Activated CD8-positive, alpha-beta T cell treated with anti-CD3 and anti-CD28 coated beads, Interleukin-2, amount 10 ng/mL, durations not matched to agents 7 days and 5 days (primary cell): ENCODE data around the gene LCN9. TPM values are rescaled to one million over a fixed set of nuclear protein-coding genes. Genes with fewer than 3 reads are reported as not detected.
"Not testable (repeated sequence)": the region's sequence is repeated elsewhere in the genome, so short reads cannot be mapped to it uniquely, and the experiment has no call there.

Experiments
- ATAC-seq: fragments of 150-1000 bp; cut with Tn5 transposase; one replicate; pipeline ENCODE4 v1.10.0; 2021; ENCODE audit warnings: moderate library complexity
- CTCF ChIA-PET: fragments of 350-600 bp; sonication (Branson Sonifier 250); formaldehyde crosslinking; loops from one replicate; lab custom pipeline; 2021; ENCODE audit warnings: antibody characterized with exemption; lab: Charles Lee
- POLR2A ChIA-PET: fragments of 350-600 bp; sonication (Branson Sonifier 250); formaldehyde crosslinking; loops from one replicate; lab custom pipeline; 2021; ENCODE audit warnings: antibody characterized with exemption; lab: Charles Lee
- DNase-seq: peaks from one replicate; pipeline ENCODE4 v3.0.0-alpha.2; 2020
- H3K27ac Mint-ChIP-seq: one replicate; pipeline ENCODE4 v1.8.0; 2021; ENCODE audit warnings: mild to moderate bottlenecking, mixed read lengths
- H3K27me3 Mint-ChIP-seq: one replicate; pipeline ENCODE4 v1.8.0; 2021; ENCODE audit warnings: low read depth, mixed read lengths
- H3K36me3 Mint-ChIP-seq: one replicate; pipeline ENCODE4 v1.8.0; 2021; ENCODE audit warnings: low read depth, mixed read lengths
- H3K4me1 Mint-ChIP-seq: one replicate; pipeline ENCODE4 v1.8.0; 2021; ENCODE audit warnings: low read depth, mixed read lengths
- H3K4me3 Mint-ChIP-seq: one replicate; pipeline ENCODE4 v1.8.0; 2021; ENCODE audit warnings: mild to moderate bottlenecking, mixed read lengths
- H3K9me3 Mint-ChIP-seq: one replicate; pipeline ENCODE4 v1.8.0; 2022; ENCODE audit warnings: mixed read lengths; ENCODE audit not compliant: insufficient read depth
- total RNA-seq, 2 experiments: library from RNA; stranded (reverse); gene quantifications; one replicate each; pipeline ENCODE4 v1.2.3, GENCODE V29; 2021

The LCN9 gene
- total RNA-seq, 2 experiments from 2014 or later, result not detected

DNA sequence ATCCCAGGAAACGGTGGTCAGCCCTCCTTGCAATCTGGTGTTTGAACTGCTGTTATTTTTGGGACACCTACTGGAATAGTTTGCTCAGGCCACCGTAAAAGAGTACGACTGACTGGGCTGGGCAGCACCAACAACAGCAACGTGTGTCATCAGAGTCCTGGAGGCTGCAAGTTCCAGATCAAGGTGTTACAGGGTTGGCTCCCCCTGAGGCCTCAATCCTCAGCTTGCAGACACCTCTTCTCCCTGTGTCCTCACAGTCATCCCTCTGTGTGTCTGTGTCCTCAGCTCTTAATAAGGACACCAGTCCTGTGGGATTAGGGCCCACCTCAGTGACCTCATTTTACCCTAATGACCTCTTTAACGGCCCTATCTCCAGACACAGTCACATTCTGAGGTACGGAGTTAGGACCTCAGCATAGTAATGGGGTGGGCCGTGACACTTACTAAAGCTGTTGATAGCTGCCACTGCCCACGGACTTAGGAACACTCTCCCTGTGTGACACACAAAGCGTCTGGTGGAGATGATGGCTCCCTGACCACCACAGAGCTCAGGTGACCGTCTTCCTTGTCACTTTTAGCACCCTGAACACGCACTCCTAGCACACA is 40.6 kb upstream of the LCN9 start:
- POLR2A ChIA-PET, result interaction anchor here (0.6 to 0.7 kb wide), 2 partner anchors 9 to 335 kb away, joined by 3 to 11 read pairs; no protein-coding TSS in a partner anchor
- CTCF ChIA-PET, result interaction anchor here (2.7 kb wide), 1 partner anchor 19 kb away, joined by 6 read pairs; no protein-coding TSS in a partner anchor
- no peaks in the 10 kb centered on the region for H3K27me3 Mint-ChIP-seq
- no peak overlapping the region for H3K27ac Mint-ChIP-seq
- no peaks in the 10 kb centered on the region for H3K4me1 Mint-ChIP-seq
- H3K4me3 Mint-ChIP-seq, result no peak overlapping the region
- H3K9me3 Mint-ChIP-seq, result peaks cover 1% of the 10 kb centered on the region
- DNase-seq, result no peak
- no peak for ATAC-seq
- H3K36me3 Mint-ChIP-seq, result no peaks in the 10 kb centered on the region

DNA sequence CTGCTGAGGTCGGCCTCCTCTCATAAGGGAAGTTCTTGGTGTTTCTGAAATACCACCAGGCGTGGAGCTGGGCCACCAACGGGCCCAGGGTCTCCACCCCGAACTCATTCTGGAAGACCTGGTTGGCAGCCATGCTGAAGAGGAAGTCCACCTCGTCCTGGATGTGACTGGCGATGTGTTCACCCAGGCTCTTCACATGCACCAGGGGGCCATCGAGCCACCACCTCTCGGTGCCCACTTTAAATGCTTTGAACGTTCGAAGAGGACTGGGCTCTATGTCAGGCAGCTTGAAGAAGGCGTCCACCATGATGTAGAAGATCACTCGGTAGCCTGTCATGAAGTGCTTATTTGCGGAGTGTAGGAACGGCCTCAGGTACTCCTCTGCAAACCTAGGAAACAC is 38.8 kb upstream of the LCN9 start:
- no peak overlapping the region for H3K4me3 Mint-ChIP-seq
- ATAC-seq, result no peak
- CTCF ChIA-PET, result no interaction called here
- no peaks in the 10 kb centered on the region for H3K36me3 Mint-ChIP-seq
- H3K27ac Mint-ChIP-seq, result no peak overlapping the region
- H3K9me3 Mint-ChIP-seq, result peaks cover 8% of the 10 kb centered on the region
- H3K27me3 Mint-ChIP-seq, result peaks cover 3% of the 10 kb centered on the region
- DNase-seq, result no peak
- H3K4me1 Mint-ChIP-seq, result no peaks in the 10 kb centered on the region
- POLR2A ChIA-PET, result no interaction called here

DNA sequence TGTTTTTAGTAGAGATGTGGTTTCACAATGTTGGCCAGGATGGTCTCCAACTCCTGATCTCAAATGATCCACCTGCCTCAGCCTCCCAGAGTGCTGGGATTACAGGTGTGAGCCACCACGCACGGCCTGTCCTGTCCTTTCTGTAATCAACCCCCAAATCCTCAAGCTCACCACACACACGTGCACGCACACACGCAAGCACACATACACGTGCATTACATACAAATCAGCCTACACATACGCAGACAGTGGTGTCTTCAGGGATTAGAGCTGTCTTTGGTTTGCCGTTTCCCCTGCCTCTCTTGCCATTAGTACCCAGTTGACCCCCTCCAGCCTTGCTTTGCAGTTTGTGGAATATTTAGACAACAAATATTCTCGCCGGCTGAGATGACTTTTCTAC is 30.3 kb upstream of the LCN9 start:
- Mint-ChIP-seq H3K36me3 (no peaks in the 10 kb centered on the region), H3K9me3 (peaks cover 4% of the 10 kb centered on the region), H3K4me3 (no peak overlapping the region), H3K27ac (no peak overlapping the region), H3K4me1 (no peaks in the 10 kb centered on the region), H3K27me3 (peaks cover 5% of the 10 kb centered on the region)
- POLR2A ChIA-PET, result no interaction called here
- ATAC-seq, result no peak
- no peak for DNase-seq
- CTCF ChIA-PET, result no interaction called here

DNA sequence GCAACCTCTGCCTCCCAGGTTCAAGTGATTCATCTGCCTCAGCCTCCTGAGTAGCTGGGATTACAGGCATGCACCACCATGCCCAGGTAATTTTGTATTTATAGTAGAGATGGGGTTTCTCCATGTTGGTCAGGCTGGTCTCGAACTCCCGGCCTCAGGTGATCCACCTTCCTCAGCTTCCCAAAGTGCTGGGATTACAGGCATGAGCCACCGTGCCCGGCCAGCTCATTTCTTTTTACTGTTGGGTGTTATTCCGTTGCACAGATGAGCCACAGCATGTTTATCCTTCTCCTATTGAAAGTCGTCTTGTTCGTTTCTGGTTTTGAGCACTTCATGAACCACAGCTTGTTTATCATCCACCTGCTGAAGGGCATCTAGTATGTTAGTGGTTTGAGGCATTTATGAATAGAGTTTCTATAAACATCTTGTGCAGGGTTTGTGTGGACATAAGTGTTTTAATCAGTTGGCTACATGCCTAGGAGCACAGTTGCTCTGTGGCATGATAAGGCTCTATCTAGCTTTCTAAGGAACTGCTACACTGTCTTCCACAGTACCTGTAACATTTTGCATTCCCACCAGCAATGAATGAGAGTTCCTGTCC is 26.1 kb upstream of the LCN9 start:
- DNase-seq, H3K9me3 Mint-ChIP-seq, H3K4me1 Mint-ChIP-seq, H3K36me3 Mint-ChIP-seq, H3K27ac Mint-ChIP-seq, H3K4me3 Mint-ChIP-seq, POLR2A ChIA-PET, H3K27me3 Mint-ChIP-seq, CTCF ChIA-PET, ATAC-seq: not testable (repeated sequence)

DNA sequence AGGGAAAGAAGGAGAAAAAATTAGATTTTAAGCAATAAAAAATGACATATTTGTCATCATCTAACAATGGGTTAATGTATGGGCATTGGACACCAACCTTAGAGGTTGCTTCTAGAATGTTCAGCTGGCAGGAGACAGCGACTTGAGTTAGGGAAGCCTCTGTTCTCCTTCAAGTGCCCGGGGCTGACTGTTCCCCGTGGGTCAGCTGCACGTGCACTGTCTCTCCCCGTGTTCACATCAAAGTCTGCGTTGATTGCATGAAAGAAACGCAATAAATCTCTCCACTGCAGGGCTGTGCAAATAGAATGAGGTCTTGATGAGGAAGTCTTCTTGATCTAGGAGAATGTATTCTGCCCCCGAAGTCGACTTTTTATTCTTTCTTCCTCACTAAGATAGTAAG is 23.9 kb upstream of the LCN9 start, which contains the start of gene GLT6D1:
TSS of gene GLT6D1 (minus strand) at position 345 of the 400 bp plus-strand sequence. CDS start 353 bp downstream, outside the sequence.
- H3K9me3 Mint-ChIP-seq, result peaks cover 6% of the 10 kb centered on the region
- no peaks in the 10 kb centered on the region for H3K36me3 Mint-ChIP-seq
- POLR2A ChIA-PET, result no interaction called here
- no peaks in the 10 kb centered on the region for H3K4me1 Mint-ChIP-seq
- ATAC-seq (no peak), DNase-seq (no peak)
- no peak within 1 kb of the TSS for H3K27ac Mint-ChIP-seq
- peaks cover 2% of the 10 kb centered on the region for H3K27me3 Mint-ChIP-seq
- CTCF ChIA-PET, result no interaction called here
- no peak within 1 kb of the TSS for H3K4me3 Mint-ChIP-seq

DNA sequence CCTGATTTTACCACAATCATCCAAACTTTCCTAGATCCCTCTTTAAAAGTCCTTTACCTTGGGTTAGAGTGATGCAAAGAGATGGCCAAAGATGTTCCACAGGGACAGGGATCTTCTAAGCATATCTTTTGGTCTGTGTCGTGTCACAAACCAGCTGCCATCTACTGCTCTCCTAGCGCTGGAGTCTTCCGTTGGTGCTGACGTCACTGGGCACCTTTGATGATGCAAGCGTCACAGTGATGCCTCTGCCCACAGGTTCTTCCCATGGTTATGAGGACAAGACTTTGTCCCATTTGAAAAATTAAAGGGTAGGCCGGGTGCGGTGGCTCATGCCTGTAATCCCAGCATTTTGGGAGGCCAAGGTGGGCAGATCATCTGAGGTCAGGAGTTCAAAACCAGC is 22.1 kb upstream of the LCN9 start:
- peaks cover 16% of the 10 kb centered on the region for H3K9me3 Mint-ChIP-seq
- ATAC-seq (no peak), DNase-seq (no peak)
- ChIA-PET POLR2A (no interaction called here), CTCF (no interaction called here)
- no peak overlapping the region for H3K4me3 Mint-ChIP-seq
- peaks cover 2% of the 10 kb centered on the region for H3K27me3 Mint-ChIP-seq
- H3K4me1 Mint-ChIP-seq, result no peaks in the 10 kb centered on the region
- H3K36me3 Mint-ChIP-seq, result peaks cover 2% of the 10 kb centered on the region
- no peak overlapping the region for H3K27ac Mint-ChIP-seq

DNA sequence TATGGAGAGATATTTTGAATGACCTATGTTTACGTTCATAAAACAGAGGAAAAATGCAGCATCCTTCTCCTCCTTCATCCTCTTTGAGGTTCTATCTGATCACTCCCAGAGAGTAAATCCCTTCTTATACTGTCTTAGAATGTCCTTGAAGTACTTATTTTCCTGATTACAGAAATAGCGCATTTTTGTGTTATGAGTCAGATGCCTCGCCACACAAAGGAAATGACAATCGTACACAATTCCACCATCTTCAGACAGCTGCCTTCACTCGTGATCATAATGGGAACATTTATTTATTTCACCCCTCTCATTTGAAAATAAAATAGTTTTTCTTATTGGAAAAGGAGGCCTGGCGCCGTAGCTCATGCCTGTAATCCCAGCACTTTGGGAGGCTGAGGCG is 21.4 kb upstream of the LCN9 start:
- H3K4me1 Mint-ChIP-seq, result no peaks in the 10 kb centered on the region
- H3K27ac Mint-ChIP-seq, result no peak overlapping the region
- H3K27me3 Mint-ChIP-seq, result no peaks in the 10 kb centered on the region
- ChIA-PET POLR2A (no interaction called here), CTCF (no interaction called here)
- ATAC-seq, result no peak
- peaks cover 16% of the 10 kb centered on the region for H3K9me3 Mint-ChIP-seq
- H3K36me3 Mint-ChIP-seq, result peaks cover 2% of the 10 kb centered on the region
- DNase-seq, result no peak
- no peak overlapping the region for H3K4me3 Mint-ChIP-seq

DNA sequence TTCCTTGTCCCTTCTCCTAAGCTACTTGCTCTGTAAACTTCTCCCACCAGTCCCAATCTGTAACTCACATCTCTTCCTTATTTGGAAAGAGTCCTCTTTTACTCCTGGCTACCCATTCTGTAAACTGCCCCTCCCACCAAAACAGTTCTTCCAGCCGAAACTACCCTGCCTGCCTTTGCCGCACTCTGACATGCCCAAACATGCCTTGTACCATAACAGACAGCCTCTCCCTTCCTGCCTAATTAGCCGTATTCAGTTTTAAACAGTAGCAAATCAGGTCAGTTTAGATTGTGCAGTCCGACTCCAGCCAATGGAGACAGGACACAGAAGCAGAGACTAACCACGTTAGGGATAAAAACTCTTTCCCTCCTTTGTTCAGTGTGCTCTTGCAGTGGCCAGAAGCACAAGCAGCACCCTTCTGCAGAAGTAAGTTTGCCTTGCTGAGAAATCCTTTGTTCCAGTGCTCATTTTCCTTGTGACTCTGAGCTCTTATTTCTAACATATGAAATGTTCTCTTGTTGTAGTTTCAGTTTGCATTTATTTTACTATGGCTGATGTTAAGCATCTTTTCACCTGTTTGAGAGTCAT is 18.4 kb upstream of the LCN9 start:
- Mint-ChIP-seq H3K9me3 (peaks cover 19% of the 10 kb centered on the region), H3K4me1 (no peaks in the 10 kb centered on the region), H3K4me3 (no peak overlapping the region), H3K27me3 (no peaks in the 10 kb centered on the region), H3K27ac (no peak overlapping the region), H3K36me3 (peaks cover 2% of the 10 kb centered on the region)
- DNase-seq (no peak), ATAC-seq (no peak)
- POLR2A ChIA-PET, result no interaction called here
- CTCF ChIA-PET, result no interaction called here

DNA sequence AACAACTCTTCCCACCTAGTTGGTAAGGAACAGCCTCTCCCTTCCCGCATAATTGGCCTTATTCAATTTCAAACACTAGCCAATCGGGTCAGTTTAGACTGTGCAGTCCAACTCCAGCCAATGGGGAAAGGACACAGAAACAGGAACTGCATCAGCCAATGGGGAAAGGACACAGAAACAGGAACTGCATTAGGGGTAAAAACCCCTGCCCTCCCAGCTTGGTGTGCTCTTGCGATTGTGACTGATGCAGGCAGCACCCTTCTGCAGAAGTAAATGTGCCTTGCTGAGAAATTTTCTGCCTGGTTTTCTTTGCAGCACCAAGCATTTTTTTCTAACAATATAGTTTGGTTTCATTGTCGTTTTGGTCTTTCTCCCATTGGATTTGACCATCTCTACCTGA is 15.2 kb upstream of the LCN9 start:
- Mint-ChIP-seq H3K9me3 (peaks cover 19% of the 10 kb centered on the region), H3K27me3 (no peaks in the 10 kb centered on the region), H3K27ac (no peak overlapping the region), H3K36me3 (peaks cover 2% of the 10 kb centered on the region), H3K4me1 (no peaks in the 10 kb centered on the region), H3K4me3 (no peak overlapping the region)
- ChIA-PET POLR2A (no interaction called here), CTCF (no interaction called here)
- ATAC-seq (no peak), DNase-seq (no peak)

DNA sequence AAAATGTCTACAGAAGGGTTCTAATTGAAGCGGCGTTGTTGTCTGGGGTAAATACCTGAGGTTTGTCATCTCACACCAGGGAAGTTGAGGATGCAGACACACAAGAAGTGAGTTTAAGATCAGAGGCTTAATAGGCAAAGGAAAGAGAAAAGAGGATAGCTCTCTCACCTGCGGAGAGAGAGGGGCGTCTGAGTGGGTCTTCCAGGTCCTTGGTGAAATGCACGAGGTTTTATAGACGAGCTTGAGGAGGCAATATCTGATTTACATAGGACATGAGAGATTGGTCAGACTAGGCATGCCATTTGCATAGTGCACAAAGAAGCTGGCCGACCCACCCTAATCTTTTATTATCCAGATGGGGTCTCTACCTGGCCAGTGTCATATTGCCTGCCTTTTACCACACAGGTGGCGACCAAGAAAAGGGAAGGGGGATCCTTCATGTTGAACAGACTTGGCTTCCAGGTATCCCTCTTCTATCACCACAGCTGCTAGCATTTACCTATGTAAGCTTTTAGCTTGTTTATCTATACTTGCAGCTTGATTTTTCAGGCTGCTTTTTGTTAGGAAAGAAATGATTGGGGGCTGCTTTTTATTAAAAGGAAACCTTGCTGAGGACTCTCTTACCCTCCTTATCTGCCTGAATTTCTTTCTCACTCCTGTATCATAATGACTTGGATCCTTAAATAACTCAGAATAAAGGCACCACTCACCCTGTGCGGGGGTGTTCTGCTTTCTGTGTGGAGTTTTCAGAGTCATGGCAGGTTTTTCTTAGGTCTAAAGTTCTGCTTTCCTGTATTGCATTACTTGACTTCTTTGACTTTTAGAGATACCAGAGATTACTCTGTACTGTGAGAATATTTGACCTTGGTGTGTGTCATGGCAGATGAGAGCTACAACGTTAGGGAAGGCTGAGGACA is 14.4 kb upstream of the LCN9 start:
- Mint-ChIP-seq H3K36me3 (peaks cover 2% of the 10 kb centered on the region), H3K27me3 (no peaks in the 10 kb centered on the region), H3K4me3 (no peak overlapping the region), H3K9me3 (peaks cover 19% of the 10 kb centered on the region), H3K4me1 (no peaks in the 10 kb centered on the region), H3K27ac (no peak overlapping the region)
- no peak for DNase-seq
- ChIA-PET CTCF (no interaction called here), POLR2A (no interaction called here)
- no peak for ATAC-seq

DNA sequence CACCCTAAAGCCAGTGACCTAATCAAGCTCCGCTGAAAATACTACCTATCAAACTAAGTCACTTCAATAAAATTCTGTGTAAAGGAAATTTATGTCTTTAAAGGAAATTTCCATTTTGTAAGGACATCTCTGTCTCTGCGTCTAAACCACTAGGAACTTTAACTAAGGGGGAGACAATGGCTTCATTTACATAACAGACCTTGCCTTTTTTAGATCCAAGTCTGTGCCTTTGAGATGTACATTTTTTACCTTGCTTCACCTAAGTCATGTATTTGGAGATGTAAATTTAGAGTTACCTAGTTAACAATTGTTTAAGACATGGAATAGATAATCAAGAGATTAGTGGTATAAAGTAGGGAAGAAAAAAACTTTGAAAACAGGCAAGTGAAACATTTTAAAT is 13.6 kb upstream of the LCN9 start:
- no peaks in the 10 kb centered on the region for H3K27me3 Mint-ChIP-seq
- H3K4me3 Mint-ChIP-seq, result no peak overlapping the region
- H3K4me1 Mint-ChIP-seq, result no peaks in the 10 kb centered on the region
- H3K36me3 Mint-ChIP-seq, result peaks cover 2% of the 10 kb centered on the region
- CTCF ChIA-PET, result no interaction called here
- H3K27ac Mint-ChIP-seq, result no peak overlapping the region
- POLR2A ChIA-PET, result no interaction called here
- no peak for ATAC-seq
- peaks cover 18% of the 10 kb centered on the region for H3K9me3 Mint-ChIP-seq
- no peak for DNase-seq

DNA sequence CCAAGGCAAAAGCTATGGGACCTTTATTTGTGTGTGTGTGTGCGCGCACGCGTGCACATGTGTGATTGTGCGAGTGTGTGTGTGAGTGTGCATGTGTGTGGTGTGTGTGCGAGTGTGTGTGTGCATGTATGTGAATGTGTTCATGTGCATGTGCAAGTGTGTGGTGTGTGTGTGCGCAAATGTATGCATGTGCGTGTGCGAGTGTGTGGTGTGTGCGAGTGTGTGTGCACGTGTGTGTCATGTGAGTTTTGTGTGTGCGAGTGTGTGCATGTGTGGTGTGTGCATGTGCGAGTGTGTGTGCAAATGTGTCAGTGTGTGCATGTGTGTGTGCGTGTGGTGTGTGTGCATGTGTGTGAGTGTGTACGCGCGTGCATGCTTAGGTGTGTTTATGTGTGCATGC is 12.7 kb upstream of the LCN9 start:
- DNase-seq (no peak), ATAC-seq (no peak)
- Mint-ChIP-seq H3K4me3 (no peak overlapping the region), H3K4me1 (no peaks in the 10 kb centered on the region), H3K9me3 (peaks cover 11% of the 10 kb centered on the region), H3K36me3 (no peaks in the 10 kb centered on the region), H3K27me3 (no peaks in the 10 kb centered on the region), H3K27ac (no peak overlapping the region)
- ChIA-PET POLR2A (no interaction called here), CTCF (no interaction called here)
